HepG2 (cell line): ENCODE data around the gene NLRP13. TPM values are rescaled to one million over a fixed set of nuclear protein-coding genes. Genes with fewer than 3 reads are reported as not detected.

ENCODE experiments used
- ATAC-seq: fragments of 200-7000 bp; cut with Tn5 transposase; 3 replicates; pipeline ENCODE4 v1.9.1; 2020; ENCODE audit warnings: mild to moderate bottlenecking, moderate library complexity
- BruUV-seq: library from RNA; stranded (reverse); fragments of 400-500 nt; replicated peaks from 2 replicates; lab custom pipeline; 2021; lab: Mats Ljungman, UMichigan
- CTCF ChIA-PET: fragments of 300-600 bp; formaldehyde crosslinking; extraction: SDS; loops from one replicate; lab custom pipeline; 2021; ENCODE audit warnings: low total read pairs, inconsistent platforms, low intra/inter-chr PET ratio; lab: Yijun Ruan, JAX
- POLR2A ChIA-PET: fragments of 350-600 bp; sonication (Branson Sonifier 250); formaldehyde crosslinking; loops from one replicate; lab custom pipeline; 2020; ENCODE audit warnings: antibody characterized with exemption, inconsistent platforms; lab: Yijun Ruan, JAX
- DNase-seq: peaks from one replicate; pipeline ENCODE4 v3.0.0-alpha.2; 2015; ENCODE audit warnings: low spot score
- FAIRE-seq: peaks from 3 replicates; lab custom pipeline; 2011; peaks lifted over from hg19 to GRCh38; lab: Jason Lieb, UNC
- H2AFZ ChIP-seq: one replicate; pipeline ENCODE4 v1.6.1; 2011; ENCODE audit warnings: low read length, inconsistent platforms
- H3K27ac ChIP-seq: fragments of 300-600 bp; 3 replicates; pipeline ENCODE4 v1.8.0; 2011; ENCODE audit warnings: mixed run types, mild to moderate bottlenecking, mixed read lengths, low read length, inconsistent platforms; ENCODE audit not compliant: insufficient read depth; ENCODE audit errors: extremely low read length
- H3K27me3 ChIP-seq, 2 experiments: fragments of 200-600 bp in 1 of 2; 2 replicates in 1 of 2; 3 replicates in 1 of 2; pipeline versions ENCODE4 v1.6.0 to v1.8.0; 2011; ENCODE audit warnings: low read length in 2 of 2, mild to moderate bottlenecking in 2 of 2, moderate library complexity in 2 of 2, inconsistent platforms in 1 of 2; ENCODE audit not compliant: insufficient read depth in 2 of 2, control insufficient read depth in 1 of 2
- H3K36me3 ChIP-seq, 2 experiments: fragments of 200-600 bp in 1 of 2; replicated peaks in 1 of 2; 2 replicates in 1 of 2; 3 replicates in 1 of 2; pipeline versions ENCODE4 v1.5.1 to v1.8.0; 2011; ENCODE audit warnings: low read length in 2 of 2, inconsistent platforms in 1 of 2; ENCODE audit not compliant: insufficient read depth in 2 of 2, control insufficient read depth in 1 of 2
- H3K4me1 ChIP-seq: 2 replicates; pipeline ENCODE4 v1.5.1; 2012; ENCODE audit warnings: low read length, inconsistent platforms; ENCODE audit not compliant: insufficient read depth
- H3K4me2 ChIP-seq: 2 replicates; pipeline ENCODE4 v1.6.0; 2011; ENCODE audit warnings: low read depth, low read length, inconsistent platforms
- H3K4me3 ChIP-seq, 3 experiments: fragments of 200-600 bp in 1 of 3; sonication (generic), shearing (Covaris generic) in 1 of 3; replicated peaks in 1 of 3; 2 replicates each; pipeline ENCODE4 v1.5.1; 2011 to 2016; ENCODE audit warnings: low read length in 3 of 3, inconsistent platforms in 2 of 3, low read depth in 2 of 3, mild to moderate bottlenecking in 2 of 3, control low read depth in 1 of 3, mixed read lengths in 1 of 3; ENCODE audit not compliant: insufficient read depth in 1 of 3
- H3K79me2 ChIP-seq: one replicate; pipeline ENCODE4 v1.6.1; 2011; ENCODE audit warnings: low read length, inconsistent platforms; ENCODE audit not compliant: insufficient read depth
- H3K9ac ChIP-seq: 2 replicates; pipeline ENCODE4 v1.6.0; 2011; ENCODE audit warnings: mild to moderate bottlenecking, low read depth, low read length, inconsistent platforms; ENCODE audit not compliant: insufficient read depth
- H3K9me3 ChIP-seq: 2 replicates; pipeline ENCODE4 v1.5.1; 2012; ENCODE audit warnings: mild to moderate bottlenecking, low read length
- H4K20me1 ChIP-seq: 2 replicates; pipeline ENCODE4 v1.6.0; 2011; ENCODE audit warnings: inconsistent platforms, mild to moderate bottlenecking, low read length, moderate library complexity; ENCODE audit not compliant: insufficient read depth
- KDM2A ChIP-seq: sonication (generic); formaldehyde crosslinking; IDR thresholded peaks from 2 replicates; pipeline ENCODE4 v1.4.0; 2020; ENCODE audit warnings: low read depth, missing genetic modification reagents, borderline replicate concordance
- NONO ChIP-seq, 2 experiments: fragments of 450-650 bp in 1 of 2; sonication (generic) in 1 of 2; formaldehyde crosslinking in 1 of 2; IDR thresholded peaks in 1 of 2; conservative IDR thresholded peaks in 1 of 2; 2 replicates each; pipeline versions ENCODE4 v1.6.1 to v1.8.0; 2017 to 2022; ENCODE audit warnings: mild to moderate bottlenecking in 1 of 2, missing genetic modification reagents in 1 of 2, moderate library complexity in 1 of 2
- PHF5A ChIP-seq: IDR thresholded peaks from one replicate; pipeline ENCODE4 v1.6.1; 2018; ENCODE audit warnings: low read depth, missing genetic modification reagents; ENCODE audit not compliant: unreplicated experiment
- POLR2AphosphoS5 ChIP-seq: IDR thresholded peaks from 2 replicates; pipeline ENCODE4 v1.6.1; 2012; ENCODE audit warnings: low read depth, low read length
- WGBS: methylation state at CpG from one replicate; pipeline ENCODE4 v1.1.6; 2017; ENCODE audit warnings: low lambda C conversion rate; 5-methylcytosine and 5-hydroxymethylcytosine counted together
- in situ Hi-C: cut with HindIII; loops from 2 replicates; pipeline ENCODE4 v1.10.0; 2017; ENCODE audit warnings: low pct_unique_long_range_greater_than_20kb; ENCODE audit not compliant: extremely low pct_ligation_motif_present
- intact Hi-C: fragments of 100-400 bp; cut with micrococcal nuclease; formaldehyde crosslinking; loops from one replicate; pipeline ENCODE4 v1.10.0; 2022; ENCODE audit not compliant: unreplicated experiment
- polyA plus RNA-seq, 8 experiments: library from polyadenylated mRNA; depleted of rRNA in 3 of 8; stranded (reverse) in 7 of 8; unstranded in 1 of 8; fragments of >200 nt; fragmentation: Illumina TruSeq in 4 of 8; extraction: Trizol in 4 of 8; gene quantifications; 2 replicates each; pipeline versions ENCODE4 v1.2.1 to v1.2.3, GENCODE V29; 2011 to 2016; ENCODE audit warnings: low read depth in 4 of 8, missing spikeins in 1 of 8, mixed read lengths in 1 of 8; ENCODE audit not compliant: insufficient read depth in 1 of 8
- total RNA-seq, 5 experiments: library from RNA; depleted of rRNA; stranded (reverse); fragments of >200 nt; fragmentation: Illumina TruSeq; extraction: Trizol; gene quantifications; 2 replicates each; pipeline ENCODE4 v1.2.3, GENCODE V29; 2016; ENCODE audit warnings: low read depth in 1 of 5

Gene NLRP13
- total and polyA plus RNA-seq, 2 of the 13 experiments (the other 11 are each of a cell fraction or from before 2014, with no cell fraction given) = not detected

DNA sequence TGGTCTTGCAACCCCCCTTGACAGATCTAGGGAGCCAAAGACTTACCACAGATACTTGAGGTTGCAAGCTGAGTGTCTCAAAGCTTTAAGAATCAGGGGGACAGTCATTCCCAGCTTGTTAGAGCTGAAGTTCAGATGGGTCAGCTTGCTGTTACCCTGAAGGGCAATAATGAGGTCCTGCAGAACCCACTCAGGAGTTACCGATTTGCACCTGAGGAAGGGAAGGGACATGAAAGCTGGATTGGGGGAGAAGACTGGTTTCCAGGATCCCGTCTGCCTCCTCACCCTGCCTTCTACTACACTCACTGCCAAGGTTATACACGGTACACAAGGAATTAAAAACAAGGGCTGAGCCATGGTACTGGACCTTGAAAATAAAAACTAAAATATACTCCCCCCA lies 24.4 kb downstream of the NLRP13 start:
- TF ChIP-seq PHF5A (CRISPR knock-in tag) = no peak
- no TSS peak for BruUV-seq
- no peak for ATAC-seq

DNA sequence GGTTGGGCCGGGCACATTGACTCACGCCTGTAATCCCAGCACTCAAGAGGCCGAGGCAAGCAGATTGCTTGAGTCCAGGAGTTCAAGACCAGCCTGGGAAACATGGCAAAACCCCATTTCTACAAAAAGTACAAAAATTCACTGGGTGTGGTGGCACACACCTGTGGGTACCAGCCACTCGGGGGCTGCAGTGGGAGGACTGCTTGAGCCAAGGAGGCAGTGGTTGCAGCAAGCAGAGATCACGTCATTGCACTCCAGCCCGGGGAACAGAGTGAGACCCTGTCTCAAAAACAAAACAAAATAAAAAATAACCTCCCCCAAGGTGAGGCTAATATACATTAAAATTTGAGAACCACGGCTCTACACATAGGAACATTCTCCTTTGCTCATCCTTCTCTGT lies 24.9 kb downstream of the NLRP13 start:
- BruUV-seq = no TSS peak
- Histone ChIP-seq H3K27me3 (peaks cover 0 to 8% of the 10 kb centered on the region in 2 experiments; a peak in 1 of 5 replicates), H3K4me3 (no peak overlapping the region), H3K27ac (no peak overlapping the region), H4K20me1 (no peaks in the 10 kb centered on the region), H3K4me1 (no peaks in the 10 kb centered on the region), H2AFZ (no peak overlapping the region), H3K36me3 (no peaks in the 10 kb centered on the region), H3K4me2 (no peak overlapping the region), H3K79me2 (no peaks in the 10 kb centered on the region), H3K9ac (no peak overlapping the region), H3K9me3 (no peaks in the 10 kb centered on the region)
- FAIRE-seq (no peak), ATAC-seq (no peak), DNase-seq (no peak)
- in situ Hi-C loops = no loop called here
- ChIA-PET CTCF (no interaction called here), POLR2A (no interaction called here)
- 2% methylated on average over 7 of the region's 7 CpGs for WGBS
- intact Hi-C loops = no loop called here
- no peak for TF ChIP-seq POLR2AphosphoS5
- TF ChIP-seq NONO (IDR thresholded peaks at IDR 0.05) = no peak
- no peak for TF ChIP-seq NONO (CRISPR knock-in tag; conservative IDR thresholded peaks at IDR 0.05)
- no peak for TF ChIP-seq KDM2A (CRISPR knock-in tag)

More for the DNA sequence above, 24.4 kb downstream of the NLRP13 start:
- no peaks in the 10 kb centered on the region for H3K36me3 ChIP-seq
- DNase-seq (no peak), FAIRE-seq (no peak)
- POLR2A ChIA-PET = no interaction called here
- no peak overlapping the region for H2AFZ ChIP-seq
- whole genome bisulfite sequencing = 39% methylated on average over 3 of the region's 3 CpGs
- H3K4me1 ChIP-seq = no peaks in the 10 kb centered on the region
- no peaks in the 10 kb centered on the region for H4K20me1 ChIP-seq
- H3K79me2 ChIP-seq = no peaks in the 10 kb centered on the region
- no peak overlapping the region for H3K4me3 ChIP-seq
- in situ Hi-C loops = no loop called here
- H3K4me2 ChIP-seq = no peak overlapping the region
- H3K9me3 ChIP-seq = no peaks in the 10 kb centered on the region
- intact Hi-C loops = no loop called here
- no peak overlapping the region for H3K27ac ChIP-seq
- no peak overlapping the region for H3K9ac ChIP-seq
- H3K27me3 ChIP-seq = peaks cover 0 to 10% of the 10 kb centered on the region in 2 experiments; a peak in 1 of 5 replicates
- CTCF ChIA-PET = no interaction called here
